Measurements from ENCODE around the gene ULK4. TPM values are rescaled to one million over a fixed set of nuclear protein-coding genes. Genes with fewer than 3 reads are reported as not detected.

Gene ULK4
- total RNA-seq, 1 donor from 2014 or later = 18.6 TPM

- ATAC-seq (ENCODE audit: low read depth) = no peak
- H3K9me3 Mint-ChIP-seq = peaks cover 19% of the 10 kb centered on the region
- H3K4me3 Mint-ChIP-seq = no peak overlapping the region
- ChIA-PET POLR2A (no interaction called here), CTCF (interaction anchor here (1.1 kb wide), 1 partner anchor 931 kb away, joined by 3 read pairs; no protein-coding TSS in a partner anchor)
- intact Hi-C loops (cut with micrococcal nuclease) = no loop called here
- H3K4me1 Mint-ChIP-seq = peaks cover 2% of the 10 kb centered on the region
- DNase-seq = no peak
- no peak for TF ChIP-seq CTCF (IDR thresholded peaks at IDR 0.05)
- H3K36me3 Mint-ChIP-seq (ENCODE audit: low read depth) = peaks cover 9% of the 10 kb centered on the region
- H3K27me3 Mint-ChIP-seq = no peaks in the 10 kb centered on the region
- H3K27ac Mint-ChIP-seq = no peak overlapping the region
Measured at GRCh38 chr3:41508063-41508696, 453.7 kb downstream of the ULK4 start.

- no peak for TF ChIP-seq CTCF (IDR thresholded peaks at IDR 0.05)
- ATAC-seq (ENCODE audit: low read depth) (no peak), DNase-seq (no peak)
- peaks cover 9% of the 10 kb centered on the region for H3K36me3 Mint-ChIP-seq (ENCODE audit: low read depth)
- no peak overlapping the region for H3K27ac Mint-ChIP-seq
- peaks cover 15% of the 10 kb centered on the region for H3K9me3 Mint-ChIP-seq
- H3K4me1 Mint-ChIP-seq = peaks cover 2% of the 10 kb centered on the region
- intact Hi-C loops (cut with micrococcal nuclease) = no loop called here
- H3K27me3 Mint-ChIP-seq = no peaks in the 10 kb centered on the region
- ChIA-PET CTCF (no interaction called here), POLR2A (no interaction called here)
- H3K4me3 Mint-ChIP-seq = no peak overlapping the region
Measured at GRCh38 chr3:41507336-41508062, 454.4 kb downstream of the ULK4 start.

GRCh38 chr3:41503998-41504623 lies 457.8 kb downstream of the ULK4 start:
- no peaks in the 10 kb centered on the region for H3K4me1 Mint-ChIP-seq
- intact Hi-C loops (cut with micrococcal nuclease) = no loop called here
- no peaks in the 10 kb centered on the region for H3K27me3 Mint-ChIP-seq
- POLR2A ChIA-PET = no interaction called here
- H3K27ac Mint-ChIP-seq = no peak overlapping the region
- no peak for TF ChIP-seq CTCF (IDR thresholded peaks at IDR 0.05)
- DNase-seq = no peak
- CTCF ChIA-PET = no interaction called here
- peaks cover 9% of the 10 kb centered on the region for H3K9me3 Mint-ChIP-seq
- no peak overlapping the region for H3K4me3 Mint-ChIP-seq
- H3K36me3 Mint-ChIP-seq (ENCODE audit: low read depth) = peaks cover 4% of the 10 kb centered on the region
- ATAC-seq (ENCODE audit: low read depth) = no peak

GRCh38 chr3:41502481-41502880 lies 459.4 kb downstream of the ULK4 start:
- DNase-seq (no peak), ATAC-seq (ENCODE audit: low read depth) (no peak)
- Mint-ChIP-seq H3K36me3 (ENCODE audit: low read depth) (no peaks in the 10 kb centered on the region), H3K4me1 (no peaks in the 10 kb centered on the region), H3K27me3 (no peaks in the 10 kb centered on the region), H3K9me3 (no peaks in the 10 kb centered on the region), H3K27ac (no peak overlapping the region), H3K4me3 (no peak overlapping the region)
- intact Hi-C loops (cut with micrococcal nuclease) = no loop called here
- ChIA-PET POLR2A (no interaction called here), CTCF (no interaction called here)
- TF ChIP-seq CTCF (IDR thresholded peaks at IDR 0.05) = no peak

- no peak for TF ChIP-seq CTCF (IDR thresholded peaks at IDR 0.05)
- H3K4me1 Mint-ChIP-seq = no peaks in the 10 kb centered on the region
- ChIA-PET CTCF (no interaction called here), POLR2A (no interaction called here)
- no peak for DNase-seq
- no peak overlapping the region for H3K27ac Mint-ChIP-seq
- intact Hi-C loops (cut with micrococcal nuclease) = no loop called here
- H3K4me3 Mint-ChIP-seq = no peak overlapping the region
- no peaks in the 10 kb centered on the region for H3K9me3 Mint-ChIP-seq
- no peak for ATAC-seq (ENCODE audit: low read depth)
- no peaks in the 10 kb centered on the region for H3K27me3 Mint-ChIP-seq
- no peaks in the 10 kb centered on the region for H3K36me3 Mint-ChIP-seq (ENCODE audit: low read depth)
Measured at GRCh38 chr3:41502023-41502422, 459.9 kb downstream of the ULK4 start.
